GM12891 (cell line): ENCODE data around the gene NLRP9.

ENCODE experiments used
- DNase-seq: peaks from one replicate; pipeline ENCODE4 v3.0.0; 2011; ENCODE audit warnings: low spot score; ENCODE audit not compliant: insufficient read length
- FAIRE-seq: peaks from 2 replicates; lab custom pipeline; 2011; peaks lifted over from hg19 to GRCh38; lab: Jason Lieb, UNC
- PAX5 ChIP-seq: IDR thresholded peaks from 2 replicates; pipeline ENCODE4 v1.6.1; 2011; ENCODE audit warnings: low read length, moderate library complexity, mild to moderate bottlenecking; ENCODE audit not compliant: insufficient read depth, severe bottlenecking
- POLR2A ChIP-seq: IDR thresholded peaks from 2 replicates; pipeline ENCODE4 v1.6.1; 2011; ENCODE audit warnings: low read depth, low read length, control low read depth
- POLR2AphosphoS5 ChIP-seq: IDR thresholded peaks from 2 replicates; pipeline ENCODE4 v1.6.1; 2011; ENCODE audit warnings: low read depth, low read length, control low read depth
- POU2F2 ChIP-seq: IDR thresholded peaks from 2 replicates; pipeline ENCODE4 v1.6.1; 2011; ENCODE audit warnings: low read depth, mild to moderate bottlenecking, control low read depth, low read length, moderate library complexity
- SPI1 ChIP-seq: IDR thresholded peaks from 2 replicates; pipeline ENCODE4 v1.6.1; 2011; ENCODE audit warnings: low read depth, low read length, control low read depth
- TAF1 ChIP-seq: IDR thresholded peaks from 2 replicates; pipeline ENCODE4 v1.6.1; 2011; ENCODE audit warnings: low read depth, low read length, control low read depth

NLRP9 gene

GRCh38 chr19:55683449-55684261, 54.5 kb downstream of the NLRP9 start:
- FAIRE-seq (no peak), DNase-seq (no peak)
- TF ChIP-seq POLR2AphosphoS5 = no peak
- TF ChIP-seq POLR2A = no peak
- TF ChIP-seq TAF1 = no peak
- no peak for TF ChIP-seq POU2F2
- TF ChIP-seq PAX5 = no peak
- no peak for TF ChIP-seq SPI1

- peak; percentile 16 for FAIRE-seq
- no peak for DNase-seq
- TF ChIP-seq PAX5 (no peak), TAF1 (no peak), POLR2AphosphoS5 (no peak), POU2F2 (no peak)
These were observed 56.8 kb downstream of the NLRP9 start for GRCh38 chr19:55681131-55682092.

GRCh38 chr19:55680339-55681130, 57.7 kb downstream of the NLRP9 start:
- FAIRE-seq = no peak
- DNase-seq = no peak
- TF ChIP-seq POU2F2 = no peak

GRCh38 chr19:55679343-55680257, 58.6 kb downstream of the NLRP9 start:
- DNase-seq (no peak), FAIRE-seq (no peak)
- no peak for TF ChIP-seq POU2F2

GRCh38 chr19:55678121-55678671, 60.0 kb downstream of the NLRP9 start:
- TF ChIP-seq TAF1 (peak; percentile 54; the same call in 1 of the 2 replicates), SPI1 (peak; percentile 100), POU2F2 (peak; percentile 92), PAX5 (peak; percentile 82), POLR2A (peak; percentile 77), POLR2AphosphoS5 (no peak)
- FAIRE-seq (peak; percentile 93), DNase-seq (peak; percentile 79)

GRCh38 chr19:55677572-55678028, 60.6 kb downstream of the NLRP9 start:
- no peak for TF ChIP-seq PAX5
- TF ChIP-seq POLR2AphosphoS5 = no peak
- TF ChIP-seq TAF1 = no peak
- no peak for TF ChIP-seq POU2F2
- no peak for TF ChIP-seq POLR2A
- no peak for TF ChIP-seq SPI1
- DNase-seq (no peak), FAIRE-seq (no peak)

- DNase-seq = no peak
These were observed 61.2 kb downstream of the NLRP9 start for GRCh38 chr19:55676889-55677505.

GRCh38 chr19:55676383-55676782, 61.8 kb downstream of the NLRP9 start:
- TF ChIP-seq PAX5 (no peak), TAF1 (no peak), POLR2A (no peak), POU2F2 (no peak), POLR2AphosphoS5 (no peak), SPI1 (no peak)
- no peak for FAIRE-seq
- no peak for DNase-seq

More at GRCh38 chr19:55676889-55677505, 61.2 kb downstream of the NLRP9 start:
- TF ChIP-seq TAF1 = no peak
- no peak for TF ChIP-seq POLR2AphosphoS5
- no peak for TF ChIP-seq POLR2A
- TF ChIP-seq PAX5 = no peak
- no peak for TF ChIP-seq POU2F2
- no peak for TF ChIP-seq SPI1
- no peak for FAIRE-seq
